ENCODE measurements around the gene TAS1R1. TPM values are rescaled to one million over a fixed set of nuclear protein-coding genes. Genes with fewer than 3 reads are reported as not detected.
"Not testable (repeated sequence)": the region's sequence is repeated elsewhere in the genome, so short reads cannot be mapped to it uniquely, and the experiment has no call there.

Gene TAS1R1
- total and polyA plus RNA-seq, 2 experiments from 2014 or later: 0.19 TPM; not detected in 1

GRCh38 chr1:6557597-6557996, 2.5 kb downstream of the TAS1R1 start:
- Histone ChIP-seq H3K27ac (ENCODE audit: low read depth) (no peak overlapping the region), H3K4me3 (no peak overlapping the region), H2AFZ (no peak overlapping the region), H3K27me3 (ENCODE audit: insufficient read depth) (no peaks in the 10 kb centered on the region), H3F3A (replicated peaks; ENCODE audit: low read depth) (0 out of 2 replicates have a peak, but pooled peaks cover 3% of the 10 kb centered on the region), H3K4me2 (no peak overlapping the region), H4K20me1 (replicated peaks; ENCODE audit: insufficient read depth) (peaks cover 9% of the 10 kb centered on the region), H3K9me2 (ENCODE audit: insufficient read depth) (no peaks in the 10 kb centered on the region), H3K36me3 (ENCODE audit: insufficient read depth) (no peaks in the 10 kb centered on the region), H3K4me1 (ENCODE audit: insufficient read depth) (peaks cover 9% of the 10 kb centered on the region), H3K79me2 (replicated peaks; ENCODE audit: insufficient read depth) (peaks cover 17% of the 10 kb centered on the region)
- no peak overlapping the region for H3K27ac Mint-ChIP-seq
- H3K4me1 Mint-ChIP-seq: peaks cover 9% of the 10 kb centered on the region
- DNase-seq (ENCODE audit: low spot score): no peak
- no peak for ATAC-seq
- H3K9me3 Mint-ChIP-seq: peaks cover 7% of the 10 kb centered on the region; the same call in 2 of the 3 replicates
- H3K36me3 Mint-ChIP-seq (ENCODE audit: low read depth): peaks cover 5% of the 10 kb centered on the region; the same call in 1 of the 3 replicates
- TF ChIP-seq EZH2 (IDR thresholded peaks at IDR 0.05; ENCODE audit: low read depth, unreplicated experiment) (no peak), CTCF (conservative IDR thresholded peaks at IDR 0.05; ENCODE audit: low read depth in 2 of 2) (no peak), NANOG (IDR thresholded peaks at IDR 0.05; ENCODE audit: borderline replicate concordance) (no peak), STAT1 (IDR thresholded peaks at IDR 0.05; ENCODE audit: unreplicated experiment) (no peak), REST (IDR thresholded peaks at IDR 0.05; ENCODE audit: unreplicated experiment) (no peak), ZNF114 (CRISPR knock-in tag; IDR thresholded peaks at IDR 0.05) (no peak), ZNF462 (CRISPR knock-in tag; IDR thresholded peaks at IDR 0.05) (no peak), CREB1 (CRISPR knock-in tag; IDR thresholded peaks at IDR 0.05; ENCODE audit: low read depth) (no peak), ZNF331 (CRISPR knock-in tag; IDR thresholded peaks at IDR 0.05; ENCODE audit: low read depth) (no peak)
- H3K4me3 Mint-ChIP-seq: no peak overlapping the region
- peaks cover 5% of the 10 kb centered on the region for H3K27me3 Mint-ChIP-seq (ENCODE audit: insufficient read depth, low read depth, poor library complexity)

GRCh38 chr1:6559161-6559560, 4.1 kb downstream of the TAS1R1 start:
- H3K27me3 Mint-ChIP-seq (ENCODE audit: insufficient read depth, low read depth, poor library complexity); ATAC-seq; H3K36me3 Mint-ChIP-seq (ENCODE audit: low read depth); H3K4me1 Mint-ChIP-seq; H3K9me3 Mint-ChIP-seq; H3K27ac ChIP-seq (ENCODE audit: low read depth); H3F3A ChIP-seq (replicated peaks; ENCODE audit: low read depth); H2AFZ ChIP-seq; H4K20me1 ChIP-seq (replicated peaks; ENCODE audit: insufficient read depth); H3K27me3 ChIP-seq (ENCODE audit: insufficient read depth); H3K4me2 ChIP-seq; H3K36me3 ChIP-seq (ENCODE audit: insufficient read depth); DNase-seq (ENCODE audit: low spot score); H3K27ac Mint-ChIP-seq; H3K79me2 ChIP-seq (replicated peaks; ENCODE audit: insufficient read depth); H3K4me3 ChIP-seq; H3K4me1 ChIP-seq (ENCODE audit: insufficient read depth); H3K9me2 ChIP-seq (ENCODE audit: insufficient read depth); H3K4me3 Mint-ChIP-seq: not testable (repeated sequence)
